ENCODE measurements around the gene NOL4.
A peak's percentile ranks its signal among the peaks of the same experiment; 100 is the strongest.

Gene NOL4

GRCh38 chr18:34221971-34222306, 2.8 kb downstream of the NOL4 start:
- Histone ChIP-seq H3K4me1 (ENCODE audit: insufficient read depth, low read length) (peaks cover 34% of the 10 kb centered on the region), H3K27me3 (ENCODE audit: insufficient read depth, low read length) (peaks cover 33% of the 10 kb centered on the region), H2AFZ (ENCODE audit: low read depth, low read length) (peak overlapping the region; percentile 96), H3K4me3 (ENCODE audit: low read length) (peak overlapping the region; percentile 55), H3K36me3 (ENCODE audit: insufficient read depth, low read length) (no peaks in the 10 kb centered on the region), H3K9me3 (ENCODE audit: low read length) (no peaks in the 10 kb centered on the region)

- H3K27me3 ChIP-seq (ENCODE audit: insufficient read depth, low read length) = peaks cover 32% of the 10 kb centered on the region
- H3K4me1 ChIP-seq (ENCODE audit: insufficient read depth, low read length) = peaks cover 30% of the 10 kb centered on the region
- no peaks in the 10 kb centered on the region for H3K9me3 ChIP-seq (ENCODE audit: low read length)
- H2AFZ ChIP-seq (ENCODE audit: low read depth, low read length) = no peak overlapping the region
- H3K36me3 ChIP-seq (ENCODE audit: insufficient read depth, low read length) = no peaks in the 10 kb centered on the region
- no peak overlapping the region for H3K4me3 ChIP-seq (ENCODE audit: low read length)
Observed at GRCh38 chr18:34220081-34220815, 4.5 kb downstream of the NOL4 start.

- no peak overlapping the region for H3K4me3 ChIP-seq (ENCODE audit: low read length)
- no peaks in the 10 kb centered on the region for H3K36me3 ChIP-seq (ENCODE audit: insufficient read depth, low read length)
- H3K4me1 ChIP-seq (ENCODE audit: insufficient read depth, low read length) = peaks cover 27% of the 10 kb centered on the region
- no peak overlapping the region for H2AFZ ChIP-seq (ENCODE audit: low read depth, low read length)
- H3K9me3 ChIP-seq (ENCODE audit: low read length) = no peaks in the 10 kb centered on the region
- peaks cover 32% of the 10 kb centered on the region for H3K27me3 ChIP-seq (ENCODE audit: insufficient read depth, low read length)
Observed at GRCh38 chr18:34219651-34220050, 5.1 kb downstream of the NOL4 start.

GRCh38 chr18:34212511-34212910, 12.2 kb downstream of the NOL4 start:
- Histone ChIP-seq H3K4me1 (ENCODE audit: insufficient read depth, low read length) (no peaks in the 10 kb centered on the region), H3K9me3 (ENCODE audit: low read length) (no peaks in the 10 kb centered on the region), H2AFZ (ENCODE audit: low read depth, low read length) (no peak overlapping the region), H3K27me3 (ENCODE audit: insufficient read depth, low read length) (no peaks in the 10 kb centered on the region), H3K36me3 (ENCODE audit: insufficient read depth, low read length) (no peaks in the 10 kb centered on the region), H3K4me3 (ENCODE audit: low read length) (no peak overlapping the region)

- H3K4me1 ChIP-seq (ENCODE audit: insufficient read depth, low read length) = peaks cover 17% of the 10 kb centered on the region
- H3K4me3 ChIP-seq (ENCODE audit: low read length) = no peak overlapping the region
- no peak overlapping the region for H2AFZ ChIP-seq (ENCODE audit: low read depth, low read length)
- no peaks in the 10 kb centered on the region for H3K36me3 ChIP-seq (ENCODE audit: insufficient read depth, low read length)
- no peaks in the 10 kb centered on the region for H3K9me3 ChIP-seq (ENCODE audit: low read length)
- H3K27me3 ChIP-seq (ENCODE audit: insufficient read depth, low read length) = no peaks in the 10 kb centered on the region
Observed at GRCh38 chr18:34207344-34207851, 17.3 kb downstream of the NOL4 start.

- no peaks in the 10 kb centered on the region for H3K36me3 ChIP-seq (ENCODE audit: insufficient read depth, low read length)
- peaks cover 17% of the 10 kb centered on the region for H3K4me1 ChIP-seq (ENCODE audit: insufficient read depth, low read length)
- H2AFZ ChIP-seq (ENCODE audit: low read depth, low read length) = no peak overlapping the region
- no peak overlapping the region for H3K4me3 ChIP-seq (ENCODE audit: low read length)
- no peaks in the 10 kb centered on the region for H3K27me3 ChIP-seq (ENCODE audit: insufficient read depth, low read length)
- H3K9me3 ChIP-seq (ENCODE audit: low read length) = no peaks in the 10 kb centered on the region
Observed at GRCh38 chr18:34203866-34204265, 20.8 kb downstream of the NOL4 start.

GRCh38 chr18:34196256-34196655, 28.5 kb downstream of the NOL4 start:
- Histone ChIP-seq H3K36me3 (ENCODE audit: insufficient read depth, low read length) (no peaks in the 10 kb centered on the region), H3K4me1 (ENCODE audit: insufficient read depth, low read length) (peaks cover 2% of the 10 kb centered on the region), H3K9me3 (ENCODE audit: low read length) (no peaks in the 10 kb centered on the region), H3K27me3 (ENCODE audit: insufficient read depth, low read length) (no peaks in the 10 kb centered on the region), H3K4me3 (ENCODE audit: low read length) (no peak overlapping the region), H2AFZ (ENCODE audit: low read depth, low read length) (no peak overlapping the region)

- H3K27me3 ChIP-seq (ENCODE audit: insufficient read depth, low read length) = no peaks in the 10 kb centered on the region
- H2AFZ ChIP-seq (ENCODE audit: low read depth, low read length) = no peak overlapping the region
- H3K9me3 ChIP-seq (ENCODE audit: low read length) = no peaks in the 10 kb centered on the region
- H3K4me3 ChIP-seq (ENCODE audit: low read length) = no peak overlapping the region
- H3K4me1 ChIP-seq (ENCODE audit: insufficient read depth, low read length) = peaks cover 2% of the 10 kb centered on the region
- no peaks in the 10 kb centered on the region for H3K36me3 ChIP-seq (ENCODE audit: insufficient read depth, low read length)
Observed at GRCh38 chr18:34194239-34194638, 30.5 kb downstream of the NOL4 start.

GRCh38 chr18:34189656-34190435, 34.9 kb downstream of the NOL4 start:
- Histone ChIP-seq H3K9me3 (ENCODE audit: low read length) (no peaks in the 10 kb centered on the region), H2AFZ (ENCODE audit: low read depth, low read length) (no peak overlapping the region), H3K36me3 (ENCODE audit: insufficient read depth, low read length) (no peaks in the 10 kb centered on the region), H3K4me1 (ENCODE audit: insufficient read depth, low read length) (no peaks in the 10 kb centered on the region), H3K4me3 (ENCODE audit: low read length) (no peak overlapping the region), H3K27me3 (ENCODE audit: insufficient read depth, low read length) (no peaks in the 10 kb centered on the region)
